Measurements from ENCODE around the gene NR3C2. TPM values are rescaled to one million over a fixed set of nuclear protein-coding genes. Genes with fewer than 3 reads are reported as not detected.
"Not testable (repeated sequence)": the region's sequence is repeated elsewhere in the genome, so short reads cannot be mapped to it uniquely, and the experiment has no call there.

NR3C2 gene
- total RNA-seq, 1 donor from 2014 or later: 10.9 TPM

GRCh38 chr4:148162519-148162918 is 279.7 kb downstream of the NR3C2 start:
- no peak for DNase-seq

GRCh38 chr4:148161601-148162000 is 280.6 kb downstream of the NR3C2 start:
- no peak for DNase-seq

DNA sequence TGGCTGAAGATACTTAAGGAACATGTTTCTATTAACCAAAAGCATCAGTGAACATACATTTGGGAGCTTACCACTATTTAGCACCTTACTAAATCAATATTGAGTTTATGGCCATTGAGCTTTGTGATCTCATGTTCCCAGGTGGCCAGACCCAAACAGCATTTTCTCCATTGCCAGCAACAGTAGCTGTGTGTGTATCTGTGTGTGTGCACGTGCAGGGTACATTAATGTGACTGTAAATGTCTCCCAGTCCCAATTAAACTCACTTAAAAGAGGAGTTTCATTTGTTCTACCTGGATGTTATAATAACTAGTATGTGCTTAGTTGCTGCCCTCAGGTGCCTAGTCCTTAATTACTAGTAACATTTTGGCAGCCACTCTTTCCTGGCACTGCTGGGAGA is 282.4 kb downstream of the NR3C2 start:
- no peak for DNase-seq

DNA sequence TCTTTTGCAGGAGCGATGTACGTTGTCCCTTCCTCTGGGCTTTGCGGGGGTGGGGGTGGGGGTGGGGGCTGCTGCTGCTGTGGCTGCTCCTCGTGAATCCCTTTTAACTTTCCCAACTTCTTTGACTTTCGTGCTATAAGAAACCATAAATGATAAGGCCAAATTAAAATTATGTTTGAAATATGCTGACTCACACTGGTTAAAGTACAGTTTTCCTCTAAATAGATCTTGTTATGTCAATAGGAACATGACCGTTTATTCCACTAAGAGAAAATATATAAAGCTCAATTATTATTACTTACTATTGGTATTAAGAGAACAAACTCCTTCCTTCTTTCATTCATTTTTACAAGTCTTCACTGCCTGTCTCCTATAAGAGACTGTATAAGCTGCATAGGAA is 287.4 kb downstream of the NR3C2 start:
- DNase-seq: no peak

- DNase-seq: no peak
Measured at GRCh38 chr4:148152868-148153625, 289.2 kb downstream of the NR3C2 start.

DNA sequence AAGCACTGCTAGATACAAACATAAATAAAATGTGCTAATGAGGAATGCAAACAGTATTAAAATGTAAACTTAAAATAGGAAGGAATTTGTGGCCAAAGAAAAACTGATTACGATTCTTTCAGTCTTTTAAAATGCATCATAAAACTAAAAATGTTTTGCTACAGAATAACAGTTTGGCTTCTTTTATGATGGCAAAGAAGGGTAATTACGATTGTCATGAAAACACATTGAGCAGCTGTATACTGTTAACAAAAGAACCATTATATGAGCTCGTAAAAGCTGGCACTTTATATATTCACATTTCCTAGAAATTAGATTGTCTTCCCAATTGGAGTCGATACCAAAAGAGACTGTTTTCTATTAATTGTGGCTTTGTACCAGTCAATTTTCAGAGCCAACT is 290.4 kb downstream of the NR3C2 start:
- DNase-seq: no peak

DNA sequence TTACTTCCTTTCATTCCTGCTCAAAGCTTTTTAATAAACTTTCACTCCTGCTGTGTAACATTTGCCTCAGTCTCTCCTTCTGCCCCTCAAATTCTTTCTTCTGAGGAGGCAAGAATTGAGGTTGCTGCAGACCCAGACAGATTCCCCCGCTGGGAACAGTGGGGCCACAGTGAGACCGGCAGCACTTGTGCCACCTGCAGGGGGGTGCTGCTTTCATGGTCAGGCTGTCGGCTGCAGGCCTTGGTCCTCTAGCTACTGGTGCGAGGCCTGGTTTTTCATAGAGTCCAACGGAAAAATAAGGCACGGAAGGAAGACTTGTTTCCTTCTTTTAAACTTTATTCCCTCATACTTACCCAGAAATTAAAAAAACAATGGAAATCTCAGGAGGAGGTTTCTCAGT is 296.7 kb downstream of the NR3C2 start:
- no peak for DNase-seq

GRCh38 chr4:148143174-148143573 is 299.0 kb downstream of the NR3C2 start:
- DNase-seq: no peak

- no peak for DNase-seq
Measured at GRCh38 chr4:148141501-148141900, 300.7 kb downstream of the NR3C2 start.

GRCh38 chr4:148126825-148127224 is 315.4 kb downstream of the NR3C2 start:
- DNase-seq: no peak

DNA sequence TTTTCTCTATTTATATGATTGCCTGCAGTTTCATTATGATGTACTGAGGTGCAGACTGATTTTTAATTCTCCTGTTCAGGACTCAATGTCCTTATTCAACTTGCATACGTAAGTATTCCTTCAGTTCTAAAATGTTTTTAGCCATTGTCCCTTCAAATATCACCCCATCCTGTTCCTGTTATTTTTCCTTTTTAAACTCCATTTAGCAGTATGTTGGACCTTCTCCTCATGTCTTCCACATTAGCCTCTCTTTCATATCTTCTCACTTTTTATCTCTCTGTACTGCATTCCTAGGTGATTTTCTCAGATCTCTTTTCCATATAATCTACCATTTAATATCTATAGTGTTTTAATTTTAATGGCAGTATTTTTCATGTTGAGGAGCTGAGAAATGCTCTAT is 317.7 kb downstream of the NR3C2 start:
- no peak for DNase-seq

DNA sequence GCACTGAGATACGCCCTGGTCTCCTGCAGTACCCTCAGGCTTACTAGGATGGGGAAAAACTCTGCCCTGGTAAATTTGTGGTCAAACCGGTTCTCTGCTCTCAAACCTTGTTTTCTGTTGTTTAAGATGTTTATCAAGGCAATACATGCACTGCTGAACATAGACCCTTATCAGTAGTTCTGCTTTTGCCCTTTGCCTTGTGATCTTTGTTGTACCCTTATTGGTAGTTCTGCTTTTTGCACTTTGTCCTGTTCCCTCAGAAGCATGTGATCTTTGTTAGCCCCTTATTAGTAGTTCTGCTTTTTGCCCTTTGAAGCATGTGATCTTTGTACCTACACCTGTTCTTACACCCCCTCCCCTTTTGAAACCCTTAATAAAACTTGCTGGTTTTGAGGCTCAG is 319.1 kb downstream of the NR3C2 start:
- not testable (repeated sequence) for DNase-seq

DNA sequence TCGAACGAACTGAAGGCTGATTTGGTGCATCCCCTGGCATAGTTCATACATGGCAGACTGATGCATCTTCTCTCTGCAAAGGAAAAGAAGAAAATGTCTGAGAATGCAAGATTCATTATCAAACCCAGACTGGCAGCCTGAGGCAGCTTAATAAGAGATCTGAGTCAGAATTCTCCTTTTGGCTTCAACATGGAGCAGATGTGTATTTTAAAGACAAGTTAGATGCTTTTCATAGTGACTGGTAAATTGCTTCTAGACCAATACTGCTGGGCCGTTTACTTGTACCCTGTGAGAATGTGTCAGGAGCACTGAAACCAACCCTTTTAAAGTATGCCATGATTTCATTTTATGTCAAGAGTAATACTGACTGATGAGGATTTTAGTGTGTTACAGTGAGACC is 322.0 kb downstream of the NR3C2 start:
- no peak for DNase-seq

- no peak for DNase-seq
Measured at GRCh38 chr4:148118633-148119032, 323.6 kb downstream of the NR3C2 start.

DNA sequence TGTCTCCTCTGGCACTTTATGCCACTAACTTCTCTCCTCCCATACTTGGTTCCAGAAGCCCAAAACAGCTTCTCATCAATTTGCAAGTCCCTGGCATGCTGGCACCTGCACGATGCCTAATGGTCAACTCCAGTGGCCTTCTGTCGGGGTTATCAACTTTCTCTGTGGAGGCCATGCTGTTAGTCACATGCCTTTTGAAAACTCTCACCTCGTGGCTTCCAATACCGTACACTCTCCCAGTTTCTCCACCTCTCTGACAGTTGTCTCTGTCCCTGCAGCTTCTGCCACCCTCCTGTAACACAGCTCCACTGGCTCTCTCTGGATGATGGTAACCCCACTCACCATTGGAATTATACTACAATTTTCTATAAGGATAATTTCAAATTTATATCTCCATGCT is 324.0 kb downstream of the NR3C2 start:
- no peak for DNase-seq

GRCh38 chr4:148116969-148117368 is 325.2 kb downstream of the NR3C2 start:
- no peak for DNase-seq

DNA sequence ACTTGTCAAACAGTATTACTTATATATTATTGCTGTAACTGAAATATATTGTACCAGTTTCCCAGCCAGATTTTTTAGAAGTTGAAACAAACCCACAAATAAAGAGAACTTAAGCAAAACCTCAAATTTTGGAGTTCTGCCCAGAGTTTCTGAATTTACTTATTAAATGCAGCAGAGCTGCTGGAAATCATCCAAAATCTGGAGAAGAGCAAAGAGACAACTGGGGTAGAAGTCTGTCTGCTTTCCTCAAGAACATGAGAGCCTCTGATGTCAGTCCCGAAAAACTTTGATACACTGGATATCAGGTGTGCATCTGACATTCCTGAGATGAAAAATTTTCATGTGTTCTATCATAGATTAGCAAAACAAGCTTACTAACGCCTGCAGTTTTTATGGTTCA is 325.9 kb downstream of the NR3C2 start:
- no peak for DNase-seq

- no peak for DNase-seq
Measured at GRCh38 chr4:148114436-148114835, 327.8 kb downstream of the NR3C2 start.

DNA sequence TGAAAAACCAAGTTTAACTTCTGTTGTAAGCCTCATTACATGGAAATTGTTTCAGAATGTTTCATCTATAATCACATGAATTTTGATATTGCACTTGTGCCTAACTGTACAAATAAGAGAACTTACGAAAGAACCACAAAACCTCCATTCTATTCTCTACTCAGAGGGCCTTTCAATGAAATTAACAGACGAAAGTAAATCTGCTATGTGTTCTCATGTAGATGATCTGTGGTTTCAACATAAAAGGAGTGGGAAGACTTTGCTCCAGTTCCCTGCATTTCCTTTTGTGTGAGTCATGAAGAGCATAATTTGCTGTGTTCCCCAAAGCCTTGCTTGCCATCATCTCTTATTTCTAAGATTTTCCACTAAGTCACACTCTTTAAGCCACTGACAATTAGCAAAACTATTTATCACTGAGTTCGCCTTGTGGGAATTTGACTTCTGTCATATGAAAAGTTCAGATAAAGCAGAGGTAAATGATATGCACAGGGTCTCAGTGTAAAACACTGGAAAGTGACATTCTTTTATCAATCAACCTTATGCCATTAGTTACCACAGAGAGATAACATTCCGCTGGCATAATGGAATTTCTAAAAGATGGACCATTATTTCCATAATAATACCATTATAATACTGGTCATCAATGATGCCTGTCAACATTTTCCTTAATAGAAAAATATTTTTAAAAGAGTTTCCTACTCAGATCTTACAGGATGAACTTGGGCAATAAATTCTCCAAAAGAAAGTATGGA is 329.8 kb downstream of the NR3C2 start:
- no peak for DNase-seq

DNA sequence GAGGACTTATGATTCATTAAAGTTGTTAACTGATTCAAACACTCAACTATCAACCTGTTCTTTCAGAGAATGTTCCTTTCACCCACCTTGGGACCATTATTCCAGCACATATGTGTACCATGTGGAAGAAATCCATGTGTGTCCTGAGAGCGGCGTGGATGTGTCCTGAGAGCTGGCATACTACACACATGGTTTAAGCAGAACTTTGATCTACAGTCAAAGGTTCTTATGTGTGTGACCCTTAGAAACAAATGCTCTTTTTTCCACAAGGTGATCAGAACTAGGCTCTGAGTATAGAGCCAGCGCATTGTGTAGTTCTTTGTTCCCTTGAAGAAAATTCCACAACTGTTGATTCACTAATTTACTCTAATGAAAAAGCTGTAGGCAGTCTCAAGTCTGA is 332.0 kb downstream of the NR3C2 start:
- DNase-seq: no peak

DNA sequence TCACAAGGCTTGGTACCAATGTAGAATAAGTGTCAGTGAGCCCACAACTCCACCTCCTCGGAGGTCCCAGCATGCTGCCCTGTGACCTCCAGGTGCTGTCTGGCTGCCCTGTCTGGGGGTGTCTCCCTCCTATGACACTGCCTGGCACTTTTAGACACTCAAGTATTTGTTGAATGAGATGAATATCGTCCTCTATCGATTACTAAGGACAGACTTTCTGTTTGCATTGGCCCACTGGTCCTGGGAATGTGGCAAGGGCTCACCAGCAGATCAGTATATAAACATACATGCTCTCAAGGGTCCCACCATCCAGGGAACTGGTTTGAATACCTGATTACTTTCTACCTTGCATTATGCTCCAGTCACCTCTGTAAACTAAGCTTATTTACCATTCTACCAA is 333.0 kb downstream of the NR3C2 start:
- no peak for DNase-seq

- DNase-seq: no peak
Measured at GRCh38 chr4:148108766-148109165, 333.4 kb downstream of the NR3C2 start.

- DNase-seq: no peak
Measured at GRCh38 chr4:148103597-148104355, 338.4 kb downstream of the NR3C2 start.
